Ishikawa (cell line): Measurements from ENCODE around the gene NLN.

Source experiments
- CEBPB ChIP-seq: IDR thresholded peaks from 2 replicates; pipeline ENCODE4 v1.6.1; 2012
- EP300 ChIP-seq: IDR thresholded peaks from 2 replicates; pipeline ENCODE4 v1.6.1; 2012; ENCODE audit warnings: borderline replicate concordance
- NFIC ChIP-seq: IDR thresholded peaks from 2 replicates; pipeline ENCODE4 v1.6.1; 2012
- RAD21 ChIP-seq: IDR thresholded peaks from 2 replicates; pipeline ENCODE4 v1.6.1; 2012; ENCODE audit warnings: low read depth
- REST ChIP-seq: IDR thresholded peaks from 2 replicates; pipeline ENCODE4 v1.6.1; 2012; ENCODE audit warnings: low read depth, mild to moderate bottlenecking
- TAF1 ChIP-seq: IDR thresholded peaks from 2 replicates; pipeline ENCODE4 v1.6.1; 2012; ENCODE audit warnings: low read depth, mild to moderate bottlenecking
- TCF12 ChIP-seq: IDR thresholded peaks from 2 replicates; pipeline ENCODE4 v1.6.1; 2012; ENCODE audit warnings: low read depth
- YY1 ChIP-seq: IDR thresholded peaks from 2 replicates; pipeline ENCODE4 v1.6.1; 2012; ENCODE audit warnings: low read depth
- TF ChIP-seq, protein P1 (sequence below): IDR thresholded peaks from 2 replicates; pipeline ENCODE4 v1.6.1; 2012

- TF ChIP-seq, protein P1, sequence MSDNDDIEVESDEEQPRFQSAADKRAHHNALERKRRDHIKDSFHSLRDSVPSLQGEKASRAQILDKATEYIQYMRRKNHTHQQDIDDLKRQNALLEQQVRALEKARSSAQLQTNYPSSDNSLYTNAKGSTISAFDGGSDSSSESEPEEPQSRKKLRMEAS = no peak
- TF ChIP-seq REST (no peak), EP300 (no peak), TAF1 (no peak), CEBPB (no peak), RAD21 (no peak), NFIC (no peak), TCF12 (no peak), YY1 (no peak)
Observed at GRCh38 chr5:65855766-65856315, 133.8 kb downstream of the NLN start.
